Subcutaneous abdominal adipose tissue (tissue), 5 donors: ENCODE data around the gene MAB21L2.
A peak's percentile ranks its signal among the peaks of the same experiment; 100 is the strongest.
"Not testable (repeated sequence)": the region's sequence is repeated elsewhere in the genome, so short reads cannot be mapped to it uniquely, and the experiment has no call there.

Experiments used
- H3K27ac ChIP-seq: one replicate; pipeline ENCODE4 v1.7.0; 2013; ENCODE audit warnings: low read depth, mild to moderate bottlenecking, inconsistent platforms, low read length, moderate library complexity
- H3K27me3 ChIP-seq, 5 donors: one replicate each; pipeline ENCODE4 v1.7.0; 2013; ENCODE audit warnings: low read length in 5 of 5, inconsistent platforms in 1 of 5; ENCODE audit not compliant: control insufficient read depth in 5 of 5, insufficient read depth in 4 of 5
- H3K36me3 ChIP-seq, 5 donors: one replicate each; pipeline ENCODE4 v1.7.0; 2013; ENCODE audit warnings: low read length in 5 of 5; ENCODE audit not compliant: control insufficient read depth in 5 of 5, insufficient read depth in 5 of 5
- H3K4me1 ChIP-seq, 5 donors: one replicate each; pipeline ENCODE4 v1.7.0; 2013; ENCODE audit warnings: low read length in 5 of 5, mild to moderate bottlenecking in 3 of 5, moderate library complexity in 1 of 5; ENCODE audit not compliant: control insufficient read depth in 5 of 5, insufficient read depth in 5 of 5
- H3K4me3 ChIP-seq, 5 donors: one replicate each; pipeline ENCODE4 v1.7.0; 2013; ENCODE audit warnings: low read length in 5 of 5, low read depth in 1 of 5
- H3K9ac ChIP-seq, 5 donors: one replicate each; pipeline ENCODE4 v1.7.0; 2013; ENCODE audit warnings: low read length in 5 of 5, mild to moderate bottlenecking in 4 of 5, moderate library complexity in 3 of 5
- H3K9me3 ChIP-seq, 5 donors: one replicate each; pipeline ENCODE4 v1.7.0; 2013; ENCODE audit warnings: low read length in 5 of 5; ENCODE audit not compliant: control insufficient read depth in 5 of 5
- donor health status: healthy.
- donor health status: healthy.
- donor health status: healthy.
- donor health status: healthy.
- donor health status: healthy.

MAB21L2 gene

DNA sequence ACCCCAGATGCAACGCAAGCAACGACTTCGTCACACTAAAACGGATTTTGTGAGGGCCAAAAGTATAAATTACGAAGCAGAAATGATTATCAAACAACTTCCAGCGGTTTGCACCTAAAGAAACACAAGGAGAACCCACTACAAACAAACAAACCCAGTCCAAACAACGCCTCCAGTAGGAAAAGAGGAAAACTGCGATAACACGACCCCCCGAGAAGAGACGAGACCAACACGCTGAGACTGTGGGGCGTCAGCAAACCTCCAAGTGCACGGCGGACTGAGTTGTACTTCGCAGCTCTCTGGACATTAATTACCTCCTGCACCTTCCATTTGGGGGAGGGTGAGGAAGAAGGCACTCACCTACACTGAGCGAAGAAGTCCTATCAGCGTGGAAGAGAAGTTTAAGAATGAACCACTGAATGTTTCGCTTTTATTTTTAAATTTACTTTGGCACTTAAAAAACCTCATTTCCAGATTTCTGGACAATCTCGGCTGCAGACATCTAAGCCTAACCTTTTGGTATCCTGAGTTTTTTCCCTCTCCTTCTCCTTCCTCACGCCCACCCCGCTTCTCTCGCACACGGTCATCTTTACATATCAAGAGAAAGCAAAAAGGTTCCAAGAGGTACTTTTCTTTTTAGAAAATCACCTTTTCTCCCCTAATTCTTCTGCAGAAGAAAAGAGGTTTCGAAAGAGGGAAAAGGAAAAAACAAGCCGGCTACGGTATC, at the start of gene MAB21L2:
Gene MAB21L2, plus strand, starts transcription at position 6 of the 727 bp plus-strand sequence. CDS start 879 bp downstream, outside the sequence.
- peak within 1 kb of the TSS; percentile 6 for H3K27ac ChIP-seq
- peaks cover 0 to 11% (median 2%) of the 10 kb centered on the region in 5 donors for H3K36me3 ChIP-seq
- peak within 1 kb of the TSS in 2 of 5 donors; percentile 13 to 37 for H3K9ac ChIP-seq
- peak within 1 kb of the TSS; percentile 48 to 76 (median 70) for H3K4me3 ChIP-seq
- peaks cover 0 to 12% (median 8%) of the 10 kb centered on the region in 5 donors for H3K9me3 ChIP-seq
- H3K27me3 ChIP-seq, result peaks cover 0 to 8% (median 3%) of the 10 kb centered on the region in 5 donors
- peaks cover 0 to 15% (median 13%) of the 10 kb centered on the region in 5 donors for H3K4me1 ChIP-seq

DNA sequence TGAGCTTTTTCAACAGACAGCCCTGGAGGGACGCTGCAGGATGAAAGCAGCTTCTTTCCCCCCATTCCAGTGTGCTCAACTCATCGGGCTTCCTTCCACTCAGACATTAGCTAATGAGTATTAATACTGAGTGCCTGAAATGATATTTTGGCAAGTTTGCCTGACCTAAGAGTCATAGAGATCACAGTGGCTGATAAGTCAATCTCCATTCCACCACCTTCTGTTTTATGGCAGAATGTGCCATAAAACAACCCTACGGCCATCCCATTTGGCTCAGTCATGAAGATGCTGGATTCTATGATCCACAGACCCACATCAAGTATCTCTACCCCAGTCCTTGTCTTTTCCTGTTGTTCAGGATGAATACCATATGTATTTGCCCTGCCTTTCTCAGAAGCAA, 48.3 kb upstream of the MAB21L2 start:
- no peaks in the 10 kb centered on the region for H3K27me3 ChIP-seq
- H3K36me3 ChIP-seq, result no peaks in the 10 kb centered on the region
- H3K9me3 ChIP-seq, result no peaks in the 10 kb centered on the region
- H3K27ac ChIP-seq, result no peak overlapping the region
- H3K9ac ChIP-seq, result no peak overlapping the region
- no peak overlapping the region for H3K4me3 ChIP-seq
- H3K4me1 ChIP-seq, result no peaks in the 10 kb centered on the region

DNA sequence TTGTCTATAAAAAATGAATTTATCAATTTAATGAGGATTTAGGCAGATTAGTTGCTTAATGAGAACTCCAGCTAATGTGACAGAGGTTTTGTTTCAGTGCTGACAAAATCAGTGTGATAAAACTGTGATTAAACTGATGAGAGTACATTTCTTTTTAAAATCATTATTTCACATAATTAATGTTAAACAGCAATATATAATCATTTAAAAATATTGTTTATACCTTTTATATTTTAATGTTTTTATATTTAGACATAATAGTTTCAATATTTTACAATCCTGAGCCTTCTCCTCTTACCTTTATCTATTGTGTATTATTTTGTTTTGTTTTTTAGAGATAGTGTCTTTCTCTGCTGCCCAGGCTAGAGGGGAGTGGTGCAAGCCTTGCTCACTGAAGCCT, 47.1 kb upstream of the MAB21L2 start:
- Histone ChIP-seq H3K36me3 (no peaks in the 10 kb centered on the region), H3K27me3 (no peaks in the 10 kb centered on the region), H3K4me3 (no peak overlapping the region), H3K9me3 (no peaks in the 10 kb centered on the region), H3K9ac (no peak overlapping the region), H3K27ac (no peak overlapping the region), H3K4me1 (no peaks in the 10 kb centered on the region)

DNA sequence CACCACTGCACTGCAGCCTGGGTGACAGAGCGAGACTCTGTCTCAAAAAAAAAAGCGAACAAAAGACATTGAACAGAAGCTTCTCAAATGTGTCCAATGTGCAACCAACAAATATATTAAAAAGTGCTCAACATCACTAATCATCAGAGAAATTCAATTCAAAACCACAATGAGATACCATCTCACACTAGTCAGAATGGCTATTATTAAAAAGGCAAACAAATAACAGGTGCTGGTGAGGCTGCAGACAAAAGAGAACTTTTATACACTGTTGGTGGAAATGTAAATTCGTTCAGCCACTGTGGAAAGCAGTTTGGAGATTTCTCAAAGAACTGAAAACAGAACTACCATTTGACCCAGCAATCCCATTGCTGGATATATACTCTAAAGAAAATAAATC, 44.0 kb upstream of the MAB21L2 start:
- H3K4me3 ChIP-seq, H3K27ac ChIP-seq, H3K9me3 ChIP-seq, H3K27me3 ChIP-seq, H3K4me1 ChIP-seq, H3K36me3 ChIP-seq, H3K9ac ChIP-seq: not testable (repeated sequence)

DNA sequence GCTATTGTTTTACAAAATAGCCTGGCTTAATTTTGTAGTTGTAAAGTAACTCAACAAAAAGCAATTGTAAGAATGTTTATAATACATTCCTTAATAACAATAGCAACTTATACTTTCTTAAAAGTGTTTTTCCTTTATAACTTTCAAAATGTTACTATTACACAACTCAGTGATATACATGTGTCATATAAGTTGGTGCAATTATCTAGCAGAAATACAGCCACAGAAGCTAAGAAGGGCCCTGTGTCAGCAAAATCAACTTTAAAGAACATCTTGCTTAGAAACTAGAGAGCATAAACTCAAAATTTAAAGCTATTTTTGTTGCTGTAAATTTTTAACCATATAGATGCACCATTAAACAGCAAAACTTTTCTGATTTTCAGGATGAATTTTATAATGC, 41.4 kb upstream of the MAB21L2 start:
- Histone ChIP-seq H3K27me3 (no peaks in the 10 kb centered on the region), H3K4me3 (no peak overlapping the region), H3K9me3 (no peaks in the 10 kb centered on the region), H3K9ac (no peak overlapping the region), H3K4me1 (no peaks in the 10 kb centered on the region), H3K36me3 (no peaks in the 10 kb centered on the region), H3K27ac (no peak overlapping the region)

DNA sequence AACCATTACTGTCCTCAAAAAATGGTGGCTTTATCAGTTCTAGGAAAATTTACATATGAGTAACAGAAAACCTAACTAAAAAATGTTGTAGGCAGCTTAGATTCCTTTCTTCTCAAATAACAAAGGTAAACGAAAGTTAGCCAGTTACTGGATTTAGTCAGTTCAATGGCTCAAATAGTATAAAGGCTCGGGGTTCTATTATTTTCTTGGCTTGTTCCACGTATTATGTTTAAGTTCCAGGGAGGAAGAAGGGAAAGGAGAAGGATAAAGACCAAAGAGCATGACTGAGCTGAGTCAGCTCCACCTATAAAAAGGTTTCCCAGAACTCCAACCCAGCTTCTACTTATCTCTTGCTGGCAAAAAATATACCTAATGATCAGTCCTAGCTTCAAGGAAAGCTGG, 41.0 kb upstream of the MAB21L2 start:
- Histone ChIP-seq H3K27ac (no peak overlapping the region), H3K27me3 (no peaks in the 10 kb centered on the region), H3K4me3 (no peak overlapping the region), H3K4me1 (no peaks in the 10 kb centered on the region), H3K9me3 (no peaks in the 10 kb centered on the region), H3K36me3 (no peaks in the 10 kb centered on the region), H3K9ac (no peak overlapping the region)

DNA sequence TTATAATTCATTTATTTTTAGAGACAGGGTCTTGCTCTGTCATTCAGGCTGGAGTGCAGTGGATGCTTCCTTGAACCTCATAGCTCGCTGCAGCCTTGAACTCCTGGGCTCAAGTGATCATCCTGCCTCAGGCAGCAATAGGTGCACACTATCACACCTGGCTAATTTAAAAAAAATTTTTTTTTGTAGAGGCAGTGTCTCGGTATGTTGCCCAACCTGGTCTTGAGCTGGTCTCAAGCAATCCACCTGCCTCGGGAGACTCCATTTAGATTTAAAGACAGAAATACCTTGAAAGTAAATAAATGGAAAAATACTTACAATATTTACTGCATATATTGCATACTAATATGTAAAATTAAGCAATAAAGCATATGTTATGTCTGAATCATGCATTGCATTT, 40.3 kb upstream of the MAB21L2 start:
- Histone ChIP-seq H3K9me3 (no peaks in the 10 kb centered on the region), H3K27ac (no peak overlapping the region), H3K27me3 (no peaks in the 10 kb centered on the region), H3K9ac (no peak overlapping the region), H3K4me1 (no peaks in the 10 kb centered on the region), H3K36me3 (no peaks in the 10 kb centered on the region), H3K4me3 (no peak overlapping the region)

DNA sequence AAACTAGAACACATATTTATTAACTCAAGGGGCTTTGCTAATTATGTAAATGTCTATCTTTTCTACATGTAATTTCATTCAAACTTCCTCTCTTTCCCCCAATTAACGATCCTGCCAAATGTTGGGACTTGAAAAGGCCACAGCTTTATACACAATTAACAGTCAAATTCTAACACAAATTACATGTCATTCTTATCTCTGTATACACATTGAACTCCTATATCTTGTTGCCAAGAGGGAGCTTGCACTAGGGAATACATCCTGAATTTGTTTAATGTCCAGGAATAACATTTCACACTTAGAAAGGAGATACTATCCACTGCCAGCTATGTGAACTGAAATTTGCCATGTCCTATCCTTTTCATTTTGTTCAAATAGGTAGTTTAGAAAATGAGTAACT, 38.9 kb upstream of the MAB21L2 start:
- Histone ChIP-seq H3K27ac (no peak overlapping the region), H3K36me3 (no peaks in the 10 kb centered on the region), H3K9ac (no peak overlapping the region), H3K4me1 (no peaks in the 10 kb centered on the region), H3K4me3 (no peak overlapping the region), H3K9me3 (no peaks in the 10 kb centered on the region), H3K27me3 (no peaks in the 10 kb centered on the region)

DNA sequence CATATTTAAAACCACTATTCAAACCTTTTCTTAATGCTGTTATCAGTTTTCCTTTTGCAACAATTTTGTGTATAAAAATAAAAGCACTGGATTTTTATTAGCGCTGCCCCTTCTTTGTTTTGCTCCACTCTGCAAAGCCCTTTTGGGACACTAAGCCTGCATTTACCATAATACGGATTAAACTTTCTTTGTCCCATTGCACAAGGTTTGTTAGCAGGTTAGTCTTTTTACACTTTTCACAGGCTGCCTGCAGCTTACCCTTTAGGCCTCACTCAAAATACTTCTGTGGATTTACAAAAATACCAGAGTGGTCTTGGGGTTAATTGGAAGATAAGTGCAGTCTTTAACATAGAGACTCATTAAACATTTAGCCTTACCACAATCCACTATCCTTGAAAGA, 35.7 kb upstream of the MAB21L2 start:
- no peaks in the 10 kb centered on the region for H3K36me3 ChIP-seq
- H3K27ac ChIP-seq, result no peak overlapping the region
- H3K9ac ChIP-seq, result no peak overlapping the region
- H3K27me3 ChIP-seq, result no peaks in the 10 kb centered on the region
- no peaks in the 10 kb centered on the region for H3K9me3 ChIP-seq
- no peak overlapping the region for H3K4me3 ChIP-seq
- no peaks in the 10 kb centered on the region for H3K4me1 ChIP-seq

DNA sequence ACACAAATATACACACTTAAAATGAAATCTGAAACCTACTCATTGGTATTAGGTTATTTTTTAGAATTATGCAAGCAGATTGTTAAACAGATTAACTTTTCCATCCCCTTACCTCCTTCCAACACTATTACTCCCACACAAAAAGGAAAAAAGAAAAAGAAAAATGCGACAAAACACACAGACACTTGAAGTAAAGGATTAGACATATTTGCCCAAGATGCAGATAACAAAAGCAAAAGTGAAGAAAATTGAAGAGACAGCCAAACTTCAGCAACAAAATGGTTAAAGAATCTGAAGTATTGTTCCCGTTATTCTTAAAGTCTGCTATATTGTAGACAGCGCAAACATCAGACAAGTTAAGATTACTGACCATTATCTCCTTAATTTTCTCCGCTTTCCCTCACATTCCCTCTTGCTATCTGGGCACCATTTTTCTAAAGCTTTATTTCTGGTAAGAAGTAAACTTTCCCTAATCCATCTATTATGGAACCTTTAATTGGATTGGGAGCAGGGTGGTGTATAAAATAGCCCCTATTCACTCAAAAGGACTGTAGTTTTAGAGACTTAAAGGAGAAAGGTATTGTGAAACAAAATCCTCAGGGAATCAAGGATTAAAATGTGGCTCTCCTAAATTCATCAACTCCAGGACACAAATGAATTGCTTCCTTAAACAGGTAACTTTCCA, 34.7 kb upstream of the MAB21L2 start:
- H3K27me3 ChIP-seq, result no peaks in the 10 kb centered on the region
- H3K4me3 ChIP-seq, result no peak overlapping the region
- no peaks in the 10 kb centered on the region for H3K9me3 ChIP-seq
- H3K36me3 ChIP-seq, result no peaks in the 10 kb centered on the region
- no peaks in the 10 kb centered on the region for H3K4me1 ChIP-seq
- no peak overlapping the region for H3K9ac ChIP-seq
- no peak overlapping the region for H3K27ac ChIP-seq
